HG03108 (cell line): ENCODE measurements around the gene GLRX3.
A peak's percentile ranks its signal among the peaks of the same experiment; 100 is the strongest.
"Not testable (repeated sequence)": the region's sequence is repeated elsewhere in the genome, so short reads cannot be mapped to it uniquely, and the experiment has no call there.

ENCODE experiments used
- ATAC-seq: cut with Tn5 transposase; IDR thresholded peaks from one replicate; pipeline ENCODE4 v1.9.1; 2021; ENCODE audit warnings: moderate library complexity; ENCODE audit not compliant: unreplicated experiment

The GLRX3 gene

DNA sequence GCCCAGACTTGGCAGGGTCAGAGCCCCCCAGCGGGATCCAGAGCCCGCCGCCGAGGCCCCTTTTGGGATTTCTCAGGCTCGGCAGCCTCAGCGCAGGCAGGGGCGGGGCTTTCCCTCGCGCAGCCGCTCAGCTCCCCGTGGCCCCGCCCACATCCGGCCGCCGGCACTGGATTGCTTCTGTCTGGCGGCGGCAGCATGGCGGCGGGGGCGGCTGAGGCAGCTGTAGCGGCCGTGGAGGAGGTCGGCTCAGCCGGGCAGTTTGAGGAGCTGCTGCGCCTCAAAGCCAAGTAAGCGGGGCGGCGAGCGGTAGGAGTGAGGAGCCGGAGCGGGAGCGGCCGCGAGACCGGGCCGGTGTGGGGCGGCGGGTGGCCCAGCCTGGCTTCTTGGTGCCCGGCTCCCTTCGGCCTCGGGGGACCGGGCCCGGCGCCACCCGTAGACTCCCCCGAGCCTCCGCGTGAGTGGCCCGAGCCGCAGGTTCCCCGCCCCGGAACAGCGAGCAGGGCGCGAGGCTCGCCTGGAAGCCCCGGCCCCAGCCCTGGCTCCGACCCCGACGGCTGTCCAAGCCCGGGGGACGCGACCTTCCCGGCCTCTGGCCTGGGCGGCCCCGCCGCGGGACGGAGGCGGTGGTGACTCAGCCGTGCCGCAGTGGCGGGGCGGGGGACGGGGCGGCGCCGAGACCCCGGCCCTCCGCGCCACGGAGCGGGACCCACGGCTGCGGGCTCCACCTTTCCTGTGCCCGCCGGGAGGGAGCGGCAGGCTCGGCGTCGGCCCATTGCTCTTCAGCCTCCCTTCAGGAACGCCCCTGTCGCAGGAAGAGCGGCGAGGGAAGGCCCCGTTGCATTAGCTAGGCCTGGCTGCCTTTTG is at the start of gene GLRX3:
GLRX3 (plus strand) TSS at position 166 of the 864 bp plus-strand sequence; CDS start at position 196, 30 bp downstream.
- peak; percentile 63 for ATAC-seq

GRCh38 chr10:130090565-130090964 is 45.6 kb upstream of the GLRX3 start:
- not testable (repeated sequence) for ATAC-seq

DNA sequence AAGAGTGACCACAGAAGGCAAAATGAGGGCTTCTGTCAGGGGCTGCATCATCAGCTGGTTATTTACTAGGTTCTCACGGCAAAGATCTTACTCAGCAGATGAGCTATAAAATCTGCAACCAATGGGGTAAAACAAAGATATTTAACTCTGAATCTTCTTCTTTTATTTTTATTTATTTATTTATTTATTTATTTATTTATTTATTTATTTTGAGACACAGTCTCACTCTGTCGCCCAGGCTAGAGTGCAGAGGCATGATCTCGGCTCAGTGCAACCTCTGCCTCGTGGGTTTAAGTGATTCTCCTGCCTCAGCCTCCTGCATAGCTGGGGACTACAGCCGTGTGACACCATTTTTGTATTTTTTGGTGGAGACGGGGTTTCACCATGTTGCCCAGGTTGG is 36.8 kb upstream of the GLRX3 start:
- ATAC-seq: no peak

DNA sequence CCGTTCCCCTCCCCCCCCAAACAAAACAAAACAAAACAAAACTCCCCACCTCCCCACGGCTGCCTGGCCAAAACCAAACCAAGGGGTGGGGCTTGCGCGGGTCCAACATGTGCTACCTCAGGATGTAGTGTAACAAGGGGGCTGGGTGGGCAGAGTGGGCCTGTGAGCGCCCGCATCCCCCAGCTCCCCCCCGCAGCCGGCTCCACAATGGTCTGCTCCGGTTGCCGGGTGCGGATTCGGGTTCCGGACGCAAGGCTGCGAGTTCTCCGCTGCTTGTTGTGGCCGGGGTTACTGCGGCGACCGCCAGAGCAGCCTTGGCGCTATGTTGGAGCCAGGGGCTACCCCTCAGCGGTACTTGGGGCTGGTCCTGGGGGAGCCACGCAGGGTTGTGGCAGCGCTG is 30.5 kb upstream of the GLRX3 start:
- no peak for ATAC-seq

DNA sequence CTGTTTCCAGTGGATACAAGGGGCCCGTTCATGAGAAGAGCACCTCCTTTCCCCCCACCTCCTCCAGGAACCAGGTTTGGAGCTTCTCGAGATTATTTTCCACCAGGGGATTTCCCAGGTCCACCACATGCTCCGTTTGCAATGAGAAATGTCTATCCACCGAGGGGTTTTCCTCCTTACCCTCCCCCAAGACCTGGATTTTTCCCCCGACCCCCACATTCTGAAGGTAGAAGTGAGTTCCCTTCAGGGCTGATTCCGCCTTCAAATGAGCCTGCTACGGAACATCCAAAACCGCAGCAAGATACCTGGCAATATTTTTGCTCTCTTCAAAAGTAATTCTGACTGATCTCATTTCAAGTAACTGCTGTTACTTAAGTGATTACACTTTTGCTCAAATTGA is 28.0 kb upstream of the GLRX3 start:
- not testable (repeated sequence) for ATAC-seq

DNA sequence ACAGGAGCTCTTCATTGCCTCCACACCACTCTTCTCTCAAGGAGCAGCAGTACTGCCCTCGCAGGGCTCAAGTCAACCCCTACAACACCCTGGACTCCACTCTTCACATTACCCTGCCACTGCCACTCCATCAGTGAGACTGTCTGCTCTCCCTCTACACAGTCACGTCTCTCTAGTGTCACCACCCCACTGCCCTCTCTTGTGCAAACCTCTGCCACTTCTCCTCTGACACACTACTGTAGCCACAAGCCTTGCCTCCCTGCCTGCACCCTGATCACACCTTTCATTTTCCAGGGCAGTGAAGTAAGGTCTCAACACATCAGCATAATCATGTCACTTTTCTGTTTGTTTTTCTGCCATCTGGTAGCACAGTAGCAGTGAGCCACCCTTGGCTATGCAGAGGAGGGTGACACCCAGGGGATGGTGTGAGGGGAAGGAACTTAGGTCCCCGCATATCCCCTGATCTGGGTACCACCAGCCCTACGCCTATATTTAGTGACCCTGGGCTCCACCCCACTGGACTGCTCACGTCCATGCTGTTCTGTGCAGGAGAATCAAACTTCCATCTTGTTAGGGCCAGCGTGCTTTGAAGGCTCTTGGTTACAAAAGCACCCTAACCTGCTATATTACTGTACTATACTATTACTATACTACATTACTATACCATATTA is 27.1 kb upstream of the GLRX3 start:
- no peak for ATAC-seq

GRCh38 chr10:130109796-130110245 is 26.4 kb upstream of the GLRX3 start:
- ATAC-seq: no peak

- ATAC-seq: peak; percentile 82
Observed at GRCh38 chr10:130110246-130111112, 25.7 kb upstream of the GLRX3 start, which contains the start of gene C10orf143. Gene C10orf143 (minus strand): TSS chr10:130110830. CDS start chr10:130110772, 58 bp downstream.

DNA sequence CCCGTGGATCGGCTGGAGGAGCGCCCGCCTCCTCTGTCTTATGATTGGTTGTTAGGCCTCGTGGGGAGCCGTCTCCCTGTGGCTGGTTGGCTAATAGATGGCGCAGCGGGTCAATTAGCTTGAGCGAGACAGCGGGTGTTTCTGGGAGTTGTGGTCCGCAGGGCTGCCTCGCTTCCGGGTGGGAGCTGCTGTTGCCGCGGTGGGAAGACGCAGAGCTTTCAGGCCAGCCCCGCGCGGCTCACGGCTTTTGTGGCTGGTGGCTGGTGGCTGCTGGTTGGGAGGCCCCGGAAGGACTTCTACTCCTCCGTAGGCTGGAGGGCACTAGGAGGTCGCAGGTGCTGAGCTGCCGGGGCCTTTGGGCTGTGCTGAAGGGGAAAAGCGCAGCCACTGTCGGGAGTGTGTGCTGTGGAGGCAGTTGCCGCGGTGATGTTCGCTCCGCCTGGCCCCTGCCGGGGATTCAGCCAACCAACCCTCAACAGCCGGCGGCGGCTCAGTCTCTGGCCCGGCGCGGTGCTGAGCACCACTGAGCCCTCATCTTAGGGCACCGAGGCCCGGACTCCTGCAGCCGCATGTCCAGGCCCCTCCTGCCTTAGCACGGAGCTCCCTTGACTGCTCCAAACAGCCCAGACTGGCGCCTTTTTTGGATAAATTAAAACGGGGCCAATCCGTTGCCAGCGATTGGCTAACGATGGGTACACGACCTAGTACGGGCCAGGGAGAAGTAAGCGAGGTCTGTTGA is 24.9 kb upstream of the GLRX3 start:
- ATAC-seq: peak; percentile 85

DNA sequence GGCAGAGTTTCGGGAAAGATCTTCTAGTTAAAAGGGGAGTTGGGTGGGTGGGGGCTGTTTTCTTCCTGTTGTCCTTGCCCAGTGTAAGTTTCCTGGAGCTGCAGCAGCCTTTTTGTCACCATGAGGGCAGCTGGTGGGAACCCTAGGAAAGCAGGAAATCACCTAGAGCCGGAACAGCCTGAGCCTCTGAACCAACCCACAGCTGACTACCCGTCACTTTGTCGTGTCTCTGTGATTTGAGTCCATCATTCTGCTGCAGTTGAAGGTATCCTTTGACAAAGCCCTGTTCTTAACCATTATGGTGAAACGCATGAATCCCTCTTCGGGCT is 24.4 kb upstream of the GLRX3 start:
- no peak for ATAC-seq

GRCh38 chr10:130112821-130113220 is 23.4 kb upstream of the GLRX3 start:
- no peak for ATAC-seq

- not testable (repeated sequence) for ATAC-seq
Observed at GRCh38 chr10:130116942-130117341, 19.2 kb upstream of the GLRX3 start.

DNA sequence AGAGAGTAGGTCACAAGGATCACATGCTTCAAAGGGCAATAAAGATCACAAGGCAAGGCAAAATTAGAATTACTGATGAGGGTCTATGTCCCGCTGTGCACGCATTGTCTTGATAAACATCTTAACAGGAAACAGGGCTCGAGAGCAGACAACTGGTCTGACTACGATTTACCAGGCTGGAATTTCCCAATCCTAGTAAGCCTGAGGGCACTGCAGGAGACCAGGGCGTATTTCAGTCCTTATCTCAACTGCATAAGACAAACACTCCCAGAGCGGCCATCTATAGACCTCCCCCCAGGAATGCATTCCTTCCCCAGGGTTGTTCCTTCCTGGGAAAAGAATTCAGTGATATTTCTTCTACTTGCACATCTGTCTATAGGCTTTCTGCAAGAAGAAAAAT is 18.7 kb upstream of the GLRX3 start:
- not testable (repeated sequence) for ATAC-seq

DNA sequence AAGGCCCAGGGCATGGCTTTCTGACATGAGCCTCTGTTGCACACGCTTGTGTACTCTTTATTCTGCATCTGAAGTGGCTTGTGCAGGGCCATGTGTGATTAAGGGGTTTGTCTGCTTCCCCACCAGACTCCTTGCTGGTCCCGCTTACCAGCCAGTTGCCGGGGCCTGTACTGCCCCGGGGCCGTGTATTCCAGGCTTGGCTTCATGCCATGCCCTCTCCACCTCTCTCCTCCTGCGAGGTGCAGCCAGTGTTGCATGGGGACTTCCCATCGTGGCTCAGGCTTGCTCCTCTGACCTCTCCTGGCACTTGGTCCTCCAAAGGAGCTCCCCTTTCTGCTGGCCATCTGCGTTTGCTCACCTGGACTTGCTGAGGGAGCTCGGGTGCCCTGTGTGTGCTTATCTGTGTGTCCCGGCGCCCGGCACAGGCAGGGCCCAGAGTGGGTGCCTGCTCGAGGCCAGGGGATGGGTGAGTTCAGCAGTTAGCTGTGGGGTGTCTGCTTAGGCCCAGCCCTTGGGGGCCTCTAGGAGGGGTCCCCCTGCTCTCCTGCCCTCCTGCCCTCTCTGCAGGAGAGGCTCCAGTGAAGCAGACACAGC is 14.6 kb upstream of the GLRX3 start:
- ATAC-seq: no peak

DNA sequence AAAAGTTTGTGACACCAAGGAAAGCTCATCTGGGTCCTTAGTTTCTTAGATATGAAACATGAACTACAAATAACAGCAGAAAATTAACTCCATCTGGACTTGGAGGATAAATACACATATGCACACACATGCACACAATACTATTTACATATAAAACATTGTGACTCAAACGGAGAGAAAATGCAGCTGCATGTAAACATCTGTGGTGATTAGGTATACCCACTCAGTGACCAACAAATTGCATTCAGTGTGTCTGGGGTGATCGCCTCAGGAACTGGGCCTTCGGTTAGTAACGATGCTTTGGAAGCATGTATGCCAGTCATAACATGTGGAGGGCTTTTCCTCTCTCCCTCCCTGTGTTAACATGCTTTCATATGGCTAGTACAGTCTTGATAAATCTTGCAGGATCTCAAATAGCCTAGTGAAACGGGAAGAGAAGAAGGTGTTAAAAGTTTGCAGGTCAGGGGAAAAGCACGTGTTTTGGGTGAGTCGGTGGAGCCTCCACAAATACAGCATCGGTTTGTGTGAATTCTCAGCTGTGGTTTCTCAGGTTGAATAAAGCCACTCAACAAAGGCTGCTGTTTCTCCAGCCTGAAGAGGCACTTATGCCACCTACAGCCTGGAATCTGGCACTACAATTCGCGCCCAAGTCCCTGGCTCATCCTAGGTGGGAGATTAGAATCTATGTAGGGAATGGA is 8.7 kb upstream of the GLRX3 start:
- ATAC-seq: peak; percentile 95

DNA sequence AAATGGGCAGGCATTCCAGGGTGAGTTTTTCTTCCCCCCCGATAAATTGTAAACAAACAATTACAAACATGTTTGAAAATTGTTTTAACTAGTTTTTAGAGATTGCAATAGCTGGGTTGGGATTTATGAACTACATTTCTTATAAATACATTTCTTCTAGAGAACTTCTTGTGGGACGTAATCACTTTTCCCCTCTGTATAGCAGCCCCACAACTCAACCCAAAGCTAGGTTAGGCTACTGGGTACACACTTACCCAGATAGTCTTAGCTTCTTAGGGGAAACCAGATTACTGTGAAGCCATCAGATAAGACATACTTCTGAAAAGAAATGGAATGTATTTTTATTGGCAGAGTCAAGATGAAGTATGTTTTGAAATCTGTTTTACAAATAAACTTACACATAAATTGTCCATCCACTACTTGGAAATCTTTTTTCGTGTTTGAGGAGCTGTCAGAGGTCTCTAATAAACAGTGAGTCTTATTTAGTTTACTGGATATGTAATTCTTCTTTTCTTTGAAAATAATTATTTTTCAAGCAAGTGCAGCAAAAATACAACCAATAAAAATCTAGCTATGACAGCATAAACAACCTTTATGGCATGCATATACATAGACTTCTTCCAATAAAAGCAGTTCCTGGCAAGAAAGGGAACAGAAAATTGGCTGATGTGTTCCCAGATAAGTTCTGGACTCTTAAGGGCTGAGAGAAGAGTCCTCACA is 8.0 kb upstream of the GLRX3 start:
- no peak for ATAC-seq

DNA sequence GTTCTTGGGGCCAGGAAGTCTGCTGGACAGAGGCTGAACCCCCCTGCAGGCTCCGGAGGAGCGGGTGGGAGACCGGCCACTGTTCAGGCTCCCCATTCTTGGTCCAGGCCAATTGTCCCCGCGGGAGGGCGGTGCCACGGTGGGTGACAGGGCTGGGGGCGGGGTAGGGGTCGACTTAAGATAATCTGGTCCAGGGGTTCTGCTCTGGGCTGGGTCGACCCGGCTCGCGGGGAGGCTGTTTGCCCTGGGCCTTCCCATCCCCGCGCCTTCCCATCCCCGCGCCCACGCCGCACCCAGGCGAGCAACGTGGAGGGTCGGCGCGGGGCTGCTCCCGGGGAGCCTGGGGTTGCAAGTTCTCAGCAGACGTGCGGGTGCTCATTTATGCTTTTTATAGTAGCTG is 7.3 kb upstream of the GLRX3 start:
- ATAC-seq: no peak

- ATAC-seq: no peak
Observed at GRCh38 chr10:130135676-130136225, 440 bp upstream of the GLRX3 start.

DNA sequence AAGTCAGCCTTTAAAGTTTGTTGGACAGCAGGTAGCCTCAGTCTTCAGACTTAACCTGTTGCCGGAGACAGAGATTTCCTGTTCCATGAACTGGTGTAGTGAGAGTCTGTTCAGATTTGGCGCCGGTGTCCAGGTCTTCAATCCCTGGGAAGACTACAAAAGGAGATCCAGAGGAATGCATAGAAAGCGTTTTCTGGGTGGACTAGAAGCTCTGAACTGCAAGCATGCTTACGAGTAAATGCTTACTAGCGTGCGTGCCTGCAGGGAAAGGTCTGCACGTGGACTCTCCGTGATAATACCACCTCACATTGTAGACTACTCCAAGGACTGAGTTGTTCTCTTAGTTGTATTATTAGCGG is 878 bp downstream of the GLRX3 start:
- no peak for ATAC-seq
